ENCODE results near the gene CYB5RL. TPM values are rescaled to one million over a fixed set of nuclear protein-coding genes. Genes with fewer than 3 reads are reported as not detected.

Gene CYB5RL
- total RNA-seq, 1 donor from 2014 or later = 5.7 TPM

- DNase-seq (ENCODE audit: low spot score) = no peak
- intact Hi-C loops (cut with DNase I) = no loop called here
Observed at GRCh38 chr1:54199151-54199764, 572 bp downstream of the CYB5RL start.

DNA sequence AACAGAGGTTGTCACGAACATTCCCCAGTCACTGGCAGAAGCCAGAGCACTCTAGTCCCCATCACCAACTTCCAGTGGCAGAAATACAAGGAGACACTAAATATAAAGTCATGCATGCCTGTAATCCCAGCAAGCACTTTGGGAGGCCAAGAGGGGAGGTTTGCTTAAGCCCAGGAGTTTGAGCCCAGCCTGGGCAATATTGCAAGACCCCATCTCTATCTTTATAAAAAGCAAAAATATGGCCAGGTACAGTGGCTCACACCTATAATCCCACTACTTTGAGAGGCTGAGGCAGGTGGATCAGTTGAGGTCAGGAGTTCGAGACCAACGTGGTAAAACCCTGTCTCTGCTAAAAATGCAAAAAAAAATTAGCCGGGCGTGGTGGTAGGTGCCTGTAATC, 6.4 kb downstream of the CYB5RL start:
- no peak for DNase-seq (ENCODE audit: low spot score)
- intact Hi-C loops (cut with DNase I) = no loop called here

DNA sequence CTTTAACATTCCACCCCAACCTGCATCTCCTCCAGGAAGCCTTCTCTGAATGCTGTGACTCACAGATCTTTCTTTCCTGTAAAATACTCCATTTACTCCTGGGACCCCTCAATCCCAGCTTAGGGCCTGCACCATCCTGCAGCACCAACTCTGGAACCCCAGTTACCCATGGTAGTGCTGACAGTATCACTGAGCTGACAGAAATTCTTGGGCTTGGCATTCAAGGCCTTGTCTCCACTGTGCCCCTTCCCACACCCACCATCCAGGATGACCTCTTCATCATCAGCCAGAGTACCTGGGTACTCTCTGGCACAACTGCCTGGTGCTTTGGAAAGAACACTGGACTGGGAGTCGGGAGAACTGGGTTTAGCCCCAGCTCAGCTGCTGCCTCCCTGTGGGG, 8.3 kb downstream of the CYB5RL start:
- intact Hi-C loops (cut with DNase I) = no loop called here

DNA sequence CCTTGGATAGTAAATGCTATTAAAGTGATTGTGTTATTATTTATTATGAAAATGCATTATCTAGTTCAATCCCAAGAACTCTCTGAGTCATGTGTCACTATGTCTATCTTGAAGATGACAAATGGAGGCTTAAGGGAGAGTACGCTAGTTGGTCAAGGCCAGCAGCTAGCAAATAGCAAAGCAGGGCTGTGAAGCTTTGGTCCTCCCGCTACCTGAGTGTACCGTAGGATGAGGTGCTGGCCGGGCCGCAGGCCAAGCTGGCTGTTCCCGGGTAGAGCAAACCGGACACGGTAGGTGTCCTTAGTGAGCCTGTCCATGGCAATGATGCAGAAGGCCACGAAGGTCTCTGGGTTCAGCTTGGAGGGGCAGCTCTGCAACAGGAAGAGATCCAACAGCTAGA, 9.3 kb downstream of the CYB5RL start:
- intact Hi-C loops (cut with DNase I) = no loop called here

More for the DNA sequence above, 8.3 kb downstream of the CYB5RL start:
- DNase-seq (ENCODE audit: low spot score) = no peak

GRCh38 chr1:54188291-54188690, 11.5 kb downstream of the CYB5RL start:
- intact Hi-C loops (cut with DNase I) = no loop called here
- DNase-seq (ENCODE audit: low spot score) = no peak

More for the DNA sequence above, 9.3 kb downstream of the CYB5RL start:
- DNase-seq (ENCODE audit: low spot score) = no peak

GRCh38 chr1:54186056-54186455, 13.8 kb downstream of the CYB5RL start:
- no peak for DNase-seq (ENCODE audit: low spot score)
- intact Hi-C loops (cut with DNase I) = no loop called here

GRCh38 chr1:54180701-54181360, 19.0 kb downstream of the CYB5RL start:
- intact Hi-C loops (cut with DNase I) = no loop called here
- DNase-seq (ENCODE audit: low spot score) = no peak

DNA sequence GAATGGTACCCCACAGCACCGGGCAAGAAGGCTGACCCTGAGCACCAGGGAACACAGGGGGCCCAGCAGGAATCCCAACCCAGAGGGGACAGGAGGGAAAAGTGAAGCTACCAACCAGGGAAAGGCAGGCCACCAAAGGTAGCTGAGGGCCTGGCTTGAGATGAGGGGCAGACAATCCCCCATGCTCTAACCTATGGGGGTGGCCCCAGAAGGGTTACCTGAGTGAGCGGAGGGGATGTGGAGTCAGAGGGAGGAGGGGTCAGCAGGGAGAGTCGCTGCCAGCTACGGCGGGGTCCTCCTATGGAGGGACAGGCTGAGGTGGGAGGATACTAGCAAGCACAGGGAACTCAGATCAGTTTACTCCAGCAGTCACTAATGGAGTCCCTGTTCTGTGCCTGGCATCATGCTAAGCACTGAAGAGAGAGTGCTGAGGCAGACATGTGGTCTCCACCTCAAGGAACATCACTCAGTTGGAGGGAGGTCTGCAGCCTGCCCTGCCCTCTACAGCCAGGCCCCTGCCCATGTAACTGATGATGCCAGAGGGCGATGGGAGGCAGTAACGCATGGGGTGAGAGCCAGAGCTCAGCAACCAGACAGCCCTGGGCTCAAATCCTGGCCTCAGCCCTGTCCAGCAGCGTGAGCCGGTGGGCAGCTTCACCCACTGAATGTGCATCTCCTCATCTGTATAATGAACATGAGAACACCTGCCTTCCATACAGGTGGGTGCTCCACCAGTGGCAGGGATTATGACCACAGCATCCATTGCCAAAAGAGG, 21.3 kb downstream of the CYB5RL start:
- no peak for DNase-seq (ENCODE audit: low spot score)
- intact Hi-C loops (cut with DNase I) = no loop called here

DNA sequence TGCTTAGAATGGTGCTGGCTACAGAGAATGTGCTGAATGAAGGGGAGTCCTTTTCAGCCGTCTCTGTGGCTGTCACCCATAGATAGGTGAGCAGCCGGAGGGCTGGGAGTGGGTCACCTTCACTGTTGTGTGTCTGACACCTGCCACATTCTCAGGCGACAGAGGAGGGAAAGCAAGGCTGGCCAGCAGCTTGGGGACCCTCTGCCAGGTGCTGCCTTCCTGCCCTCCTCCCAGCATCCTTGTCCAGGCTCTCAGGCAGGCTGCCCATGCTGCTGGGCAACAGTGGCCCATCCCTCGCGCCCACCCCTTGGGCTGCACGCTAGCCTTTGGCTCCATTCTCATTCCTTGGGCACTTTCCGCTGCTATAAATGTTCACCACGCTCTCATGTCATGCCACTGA, 22.1 kb downstream of the CYB5RL start:
- intact Hi-C loops (cut with DNase I) = no loop called here
- no peak for DNase-seq (ENCODE audit: low spot score)

- intact Hi-C loops (cut with DNase I) = no loop called here
- DNase-seq (ENCODE audit: low spot score) = no peak
Observed at GRCh38 chr1:54176621-54177327, 23.1 kb downstream of the CYB5RL start.

DNA sequence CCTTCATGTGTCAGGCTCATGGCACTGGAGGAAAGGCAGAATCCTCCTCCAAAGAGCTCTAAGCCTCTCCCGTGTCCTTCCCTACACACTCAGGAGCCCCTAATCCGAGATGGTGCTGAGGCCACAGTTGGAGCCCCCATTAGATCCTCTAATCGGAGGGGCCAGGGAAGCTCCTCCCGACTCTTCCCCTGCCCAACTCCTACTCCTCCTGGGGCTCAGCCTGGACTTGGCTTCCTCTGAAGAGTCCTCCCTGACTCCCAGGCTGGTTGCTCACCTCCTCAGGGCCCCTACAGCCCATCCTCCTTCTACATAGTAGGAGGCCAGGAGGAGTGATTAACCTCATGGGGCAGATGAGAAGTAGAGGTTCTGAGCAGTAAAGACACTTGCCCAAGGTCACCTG, 25.7 kb downstream of the CYB5RL start:
- intact Hi-C loops (cut with DNase I) = no loop called here
- DNase-seq (ENCODE audit: low spot score) = no peak

DNA sequence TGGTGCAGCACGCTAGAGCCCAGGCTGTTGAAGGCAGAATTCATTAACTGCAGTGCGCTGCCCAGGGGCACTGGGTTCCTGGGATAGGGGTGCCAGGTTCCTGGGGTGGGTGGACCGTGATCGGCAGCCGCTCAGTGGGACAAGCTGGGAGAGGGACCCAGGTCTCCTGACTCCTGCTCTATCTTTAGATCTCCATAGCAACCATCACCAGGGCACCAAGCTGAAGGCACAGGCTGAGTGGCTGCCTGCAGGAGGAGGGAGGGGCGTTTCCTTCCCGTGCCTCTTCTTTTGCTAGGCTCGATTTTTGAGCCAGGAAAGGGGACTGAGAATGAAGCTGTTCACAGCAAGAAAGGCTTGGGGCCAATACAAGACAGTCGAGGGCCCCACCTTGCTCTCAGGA, 26.1 kb downstream of the CYB5RL start:
- no peak for DNase-seq (ENCODE audit: low spot score)
- intact Hi-C loops (cut with DNase I) = no loop called here

DNA sequence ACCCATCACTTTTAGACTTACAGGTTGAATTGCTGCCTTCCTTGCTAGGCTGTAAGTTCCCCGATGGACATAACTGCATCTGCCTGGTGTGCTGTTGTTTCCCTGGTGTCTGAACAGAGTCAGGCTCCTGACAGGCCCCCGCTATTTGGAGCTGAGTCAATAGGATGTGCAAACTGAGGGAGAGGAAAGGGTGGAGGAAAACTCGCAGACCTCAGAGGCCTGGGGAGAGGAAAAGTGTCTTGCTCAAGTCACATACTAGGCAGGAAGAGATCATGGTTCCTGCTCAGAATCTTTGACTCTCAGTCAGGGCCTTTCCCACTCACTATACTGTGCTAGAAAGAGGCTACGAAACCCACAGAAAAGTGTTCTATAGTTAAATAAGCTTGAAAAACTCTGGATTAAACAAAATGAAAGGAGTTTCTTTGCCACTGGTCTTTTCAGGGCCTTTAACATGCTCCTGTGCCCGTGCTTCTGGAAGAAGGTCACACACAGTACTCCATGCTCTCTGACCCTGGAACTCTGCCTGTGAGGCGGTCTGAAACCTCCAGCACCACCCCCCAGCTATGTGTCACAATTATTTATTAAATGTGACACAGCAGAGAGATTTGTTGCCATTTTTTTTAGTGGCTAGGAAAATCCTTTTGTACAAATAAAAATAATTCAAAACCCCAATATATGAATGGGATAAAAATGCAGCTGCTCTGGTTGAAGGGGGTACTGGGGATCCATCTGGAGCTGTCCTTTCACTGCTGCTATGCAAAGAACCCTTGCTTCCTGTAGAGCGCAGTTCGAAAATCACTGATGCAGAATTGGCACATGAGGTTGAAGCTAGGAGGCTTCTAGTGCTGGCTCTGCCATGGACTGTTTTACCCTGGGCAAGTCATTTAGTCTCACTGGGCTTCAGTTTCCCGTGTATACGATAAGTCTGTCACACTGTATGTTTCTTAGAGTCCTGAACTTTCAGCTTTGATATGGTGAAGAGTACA, 26.9 kb downstream of the CYB5RL start:
- intact Hi-C loops (cut with DNase I) = no loop called here
- DNase-seq (ENCODE audit: low spot score) = no peak

- intact Hi-C loops (cut with DNase I) = no loop called here
- DNase-seq (ENCODE audit: low spot score) = no peak
Observed at GRCh38 chr1:54171606-54172005, 28.2 kb downstream of the CYB5RL start.

GRCh38 chr1:54171016-54171415, 28.8 kb downstream of the CYB5RL start:
- DNase-seq (ENCODE audit: low spot score) = no peak
- intact Hi-C loops (cut with DNase I) = no loop called here

GRCh38 chr1:54169068-54169467, 30.8 kb downstream of the CYB5RL start:
- intact Hi-C loops (cut with DNase I) = no loop called here

DNA sequence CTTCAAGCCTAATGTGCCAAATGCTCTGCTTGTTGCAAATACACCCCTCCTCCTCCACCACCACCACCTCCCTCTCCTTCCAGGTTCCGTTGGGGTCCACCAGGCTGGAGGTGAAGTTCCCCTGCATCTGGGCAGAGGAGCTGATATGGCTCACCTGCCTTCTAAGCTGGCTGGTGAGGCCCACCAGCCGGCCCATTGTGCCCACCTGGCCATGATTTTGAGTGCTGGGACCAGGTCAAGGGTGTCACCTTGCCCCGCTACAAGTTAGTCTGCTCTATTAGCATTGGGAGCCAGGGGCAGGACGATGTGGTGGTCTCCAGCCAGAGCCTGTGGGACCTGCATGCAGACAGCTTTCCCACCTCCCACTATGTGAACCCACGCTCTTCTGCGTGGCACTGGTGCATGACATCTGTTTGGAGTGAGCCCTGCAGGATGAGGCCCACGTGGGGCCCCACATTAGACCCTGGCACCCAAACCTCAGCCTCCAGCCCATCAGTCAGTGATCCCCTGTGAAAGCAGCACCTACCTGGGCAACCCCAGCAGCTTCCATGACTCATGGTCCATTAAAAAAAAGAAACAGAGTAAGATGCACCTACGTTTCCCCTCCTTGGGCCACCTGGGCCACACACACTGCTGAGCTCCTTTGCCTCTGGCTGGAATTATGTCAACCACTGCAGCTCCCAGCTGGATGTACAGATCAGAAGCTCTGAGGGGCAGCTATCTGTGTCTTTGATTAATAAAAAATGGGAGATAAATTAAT, 31.4 kb downstream of the CYB5RL start:
- DNase-seq (ENCODE audit: low spot score) = no peak
- intact Hi-C loops (cut with DNase I) = no loop called here

More at GRCh38 chr1:54169068-54169467, 30.8 kb downstream of the CYB5RL start:
- no peak for DNase-seq (ENCODE audit: low spot score)

- DNase-seq (ENCODE audit: low spot score) = no peak
- intact Hi-C loops (cut with DNase I) = no loop called here
Observed at GRCh38 chr1:54167422-54168139, 32.2 kb downstream of the CYB5RL start.
